K562 (cell line): ENCODE results near the gene CRHR2. TPM values are rescaled to one million over a fixed set of nuclear protein-coding genes. Genes with fewer than 3 reads are reported as not detected.

ENCODE experiments used
- ATAC-seq: fragments of 200-7000 bp; cut with Tn5 transposase; 3 replicates; pipeline ENCODE4 v1.9.1; 2020; ENCODE audit warnings: moderate library complexity
- BruUV-seq: library from RNA; stranded (reverse); fragments of 400-500 nt; replicated peaks from 2 replicates; lab custom pipeline; 2021; lab: Mats Ljungman, UMichigan
- CTCF ChIA-PET: fragments of 300-600 bp; formaldehyde crosslinking; extraction: SDS; loops from one replicate; lab custom pipeline; 2021; ENCODE audit warnings: low intra/inter-chr PET ratio; lab: Yijun Ruan, JAX
- POLR2A ChIA-PET: fragments of 300-600, 350-650 bp; sonication (Branson Sonifier 250); formaldehyde crosslinking; extraction: SDS; loops from one replicate; lab custom pipeline; 2021; ENCODE audit warnings: antibody characterized with exemption, inconsistent platforms; lab: Yijun Ruan, JAX
- DNase-seq, 4 experiments: peaks; one replicate each; pipeline versions ENCODE4 v3.0.0 to v3.0.0-alpha.2; 2011 to 2018; ENCODE audit warnings: low spot score in 3 of 4, mixed read lengths in 3 of 4; ENCODE audit errors: extremely low read depth in 1 of 4
- FAIRE-seq: peaks from 2 replicates; lab custom pipeline; 2011; peaks lifted over from hg19 to GRCh38; lab: Jason Lieb, UNC
- H2AFZ ChIP-seq: 2 replicates; pipeline ENCODE4 v1.6.0; 2011; ENCODE audit warnings: low read depth, low read length, control low read depth, inconsistent platforms
- H3K27ac ChIP-seq: fragments of 200-600 bp; 3 replicates; pipeline ENCODE4 v1.8.0; 2011; ENCODE audit warnings: low read depth, mild to moderate bottlenecking, control low read depth, inconsistent platforms, low read length, moderate library complexity, mixed read lengths; ENCODE audit errors: extremely low read depth
- H3K27me3 ChIP-seq, 2 experiments: fragments of 300-600 bp in 1 of 2; 2 replicates in 1 of 2; 3 replicates in 1 of 2; pipeline versions ENCODE4 v1.6.0 to v1.8.0; 2011; ENCODE audit warnings: inconsistent platforms in 2 of 2, low read length in 2 of 2, mild to moderate bottlenecking in 1 of 2, mixed read lengths in 1 of 2, moderate library complexity in 1 of 2; ENCODE audit not compliant: control insufficient read depth in 2 of 2, insufficient read depth in 2 of 2
- H3K36me3 ChIP-seq: fragments of 300-600 bp; 3 replicates; pipeline ENCODE4 v1.8.0; 2011; ENCODE audit warnings: mild to moderate bottlenecking, low read length, inconsistent platforms; ENCODE audit not compliant: control insufficient read depth, insufficient read depth
- H3K4me1 ChIP-seq, 2 experiments: fragments of 200-600 bp in 1 of 2; replicated peaks in 1 of 2; 2 replicates in 1 of 2; 3 replicates in 1 of 2; pipeline versions ENCODE4 v1.5.1 to v1.8.0; 2011; ENCODE audit warnings: inconsistent platforms in 2 of 2, low read length in 2 of 2, mild to moderate bottlenecking in 1 of 2, mixed read lengths in 1 of 2, moderate library complexity in 1 of 2; ENCODE audit not compliant: control insufficient read depth in 2 of 2, insufficient read depth in 2 of 2
- H3K4me2 ChIP-seq: 2 replicates; pipeline ENCODE4 v1.6.1; 2011; ENCODE audit warnings: low read length, control low read depth, inconsistent platforms, mixed read lengths; ENCODE audit not compliant: insufficient read depth
- H3K4me3 ChIP-seq: fragments of 200-600 bp; sonication (generic), shearing (Covaris generic); 2 replicates; pipeline ENCODE4 v1.5.1; 2016; ENCODE audit warnings: control low read depth, inconsistent platforms
- H3K79me2 ChIP-seq: fragments of 200-600 bp; 3 replicates; pipeline ENCODE4 v1.8.0; 2011; ENCODE audit warnings: low read length, inconsistent platforms; ENCODE audit not compliant: control insufficient read depth, insufficient read depth
- H3K9ac ChIP-seq, 2 experiments: 2 replicates each; pipeline versions ENCODE4 v1.6.0 to v1.6.1; 2011; ENCODE audit warnings: low read depth in 2 of 2, low read length in 2 of 2, control low read depth in 1 of 2, inconsistent platforms in 1 of 2, mild to moderate bottlenecking in 1 of 2, mixed read lengths in 1 of 2; ENCODE audit not compliant: insufficient read depth in 1 of 2
- H3K9me1 ChIP-seq: one replicate; pipeline ENCODE4 v1.6.0; 2011; ENCODE audit warnings: inconsistent platforms, mild to moderate bottlenecking, low read length, moderate library complexity; ENCODE audit not compliant: control insufficient read depth, insufficient read depth
- H3K9me3 ChIP-seq: replicated peaks from 2 replicates; pipeline ENCODE4 v1.5.1; 2011; ENCODE audit warnings: low read depth, low read length, inconsistent platforms; ENCODE audit not compliant: control insufficient read depth, insufficient read depth
- H4K20me1 ChIP-seq: replicated peaks from 2 replicates; pipeline ENCODE4 v1.6.1; 2011; ENCODE audit warnings: low read length, inconsistent platforms, mixed read lengths; ENCODE audit not compliant: control insufficient read depth, insufficient read depth
- CBFA2T3 ChIP-seq: fragments of 450-650 bp; IDR thresholded peaks from 2 replicates; pipeline ENCODE4 v1.6.1; 2017
- COPS2 ChIP-seq: fragments of 450-650 bp; conservative IDR thresholded peaks from 2 replicates; pipeline ENCODE4 v1.6.1; 2016; ENCODE audit warnings: mild to moderate bottlenecking, moderate library complexity
- CSDE1 ChIP-seq, 2 experiments: fragments of 450-650 bp; IDR thresholded peaks; 2 replicates each; pipeline ENCODE4 v1.6.1; 2016; ENCODE audit warnings: mild to moderate bottlenecking in 1 of 2
- FOXA3 ChIP-seq, 2 experiments: fragments of 450-650 bp in 1 of 2; sonication (generic) in 1 of 2; formaldehyde crosslinking; IDR thresholded peaks in 1 of 2; conservative IDR thresholded peaks in 1 of 2; 2 replicates each; pipeline versions ENCODE4 v1.4.0 to v1.8.0; 2020 to 2022; ENCODE audit warnings: mild to moderate bottlenecking in 2 of 2, missing genetic modification reagents in 1 of 2
- GATAD2A ChIP-seq: fragments of 450-650 bp; IDR thresholded peaks from 2 replicates; pipeline ENCODE4 v1.6.1; 2017
- GATAD2B ChIP-seq: fragments of 450-650 bp; IDR thresholded peaks from 2 replicates; pipeline ENCODE4 v1.6.1; 2017; ENCODE audit warnings: mild to moderate bottlenecking, borderline replicate concordance
- GTF2B ChIP-seq: IDR thresholded peaks from 2 replicates; pipeline ENCODE4 v1.6.1; 2011; ENCODE audit not compliant: insufficient read length; ENCODE audit errors: extremely low read depth
- HDAC3 ChIP-seq: fragments of 450-650 bp; IDR thresholded peaks from 2 replicates; pipeline ENCODE4 v1.6.1; 2018; ENCODE audit warnings: borderline replicate concordance, mild to moderate bottlenecking, moderate library complexity; ENCODE audit not compliant: partially characterized antibody
- HNRNPK ChIP-seq: fragments of 200-400 bp; formaldehyde crosslinking; IDR thresholded peaks from one replicate; pipeline ENCODE4 v1.6.1; 2018; ENCODE audit warnings: mild to moderate bottlenecking, low read depth, low read length; ENCODE audit not compliant: poor library complexity, severe bottlenecking
- PHF21A ChIP-seq: fragments of 450-650 bp; IDR thresholded peaks from 2 replicates; pipeline ENCODE4 v1.6.1; 2017; ENCODE audit warnings: low read depth, borderline replicate concordance
- SIX5 ChIP-seq, 2 experiments: IDR thresholded peaks; 2 replicates each; pipeline ENCODE4 v1.6.1; 2011; ENCODE audit warnings: low read length in 2 of 2, borderline replicate concordance in 1 of 2, low read depth in 1 of 2, mild to moderate bottlenecking in 1 of 2, moderate library complexity in 1 of 2; ENCODE audit not compliant: insufficient read depth in 1 of 2
- SMC3 ChIP-seq: conservative IDR thresholded peaks from 2 replicates; pipeline ENCODE4 v1.6.1; 2011; ENCODE audit warnings: low read depth, low read length, improper control_type of control experiment; ENCODE audit not compliant: insufficient read depth
- TAF1 ChIP-seq: IDR thresholded peaks from 2 replicates; pipeline ENCODE4 v1.6.1; 2011; ENCODE audit warnings: mild to moderate bottlenecking, low read length, moderate library complexity; ENCODE audit not compliant: insufficient read depth, control insufficient read depth, severe bottlenecking; ENCODE audit errors: extremely low read depth
- TCFL5 ChIP-seq: fragments of 250-450 bp; sonication (Bioruptor Pico); conservative IDR thresholded peaks from 2 replicates; pipeline ENCODE4 v1.6.1; 2021; ENCODE audit warnings: mild to moderate bottlenecking, moderate library complexity, matching md5 sums
- YBX1 ChIP-seq: fragments of 450-650 bp; IDR thresholded peaks from 2 replicates; pipeline ENCODE4 v1.7.1; 2016; ENCODE audit warnings: mild to moderate bottlenecking
- ZBTB8A ChIP-seq: fragments of 450-650 bp; IDR thresholded peaks from 2 replicates; pipeline ENCODE4 v1.6.1; 2018; ENCODE audit warnings: mild to moderate bottlenecking, moderate library complexity; ENCODE audit not compliant: partially characterized antibody
- ZC3H11A ChIP-seq: IDR thresholded peaks from 2 replicates; pipeline ENCODE4 v1.6.1; 2012; ENCODE audit warnings: low read depth, low read length, improper control_type of control experiment
- ZFP36 ChIP-seq: fragments of 150-350 bp; IDR thresholded peaks from 2 replicates; pipeline ENCODE4 v1.6.1; 2018; ENCODE audit warnings: low read length, low read depth; ENCODE audit not compliant: partially characterized antibody
- ZNF707 ChIP-seq: fragments of 250-450 bp; sonication (Bioruptor Pico); conservative IDR thresholded peaks from 2 replicates; pipeline ENCODE4 v1.8.0; 2022; ENCODE audit warnings: inconsistent platforms, mild to moderate bottlenecking, moderate library complexity
- WGBS: fragments of 100-300 bp; shearing (Covaris generic); methylation state at CpG from one replicate; pipeline ENCODE4 v1.1.6; 2016; ENCODE audit warnings: low coverage, mixed read lengths; ENCODE audit not compliant: insufficient coverage; ENCODE audit errors: missing lambda C conversion rate; 5-methylcytosine and 5-hydroxymethylcytosine counted together
- in situ Hi-C: fragments of 300-500 bp; cut with MboI; formaldehyde crosslinking; loops from 4 replicates; pipeline ENCODE4 v1.15.0; 2018; ENCODE audit warnings: inconsistent platforms, mixed read lengths
- intact Hi-C: fragments of 100-400 bp; cut with micrococcal nuclease; formaldehyde crosslinking; loops from 2 replicates; pipeline ENCODE4 v1.14.2; 2022
- polyA plus RNA-seq, 8 experiments: library from polyadenylated mRNA; depleted of rRNA in 4 of 8; stranded (reverse) in 5 of 8; unstranded in 3 of 8; fragments of >200 nt; fragmentation: Nextera tagmentation in 2 of 8; fragmentation: Illumina TruSeq in 1 of 8; extraction: Ambion mirVana in 2 of 8; extraction: Trizol in 1 of 8; gene quantifications; 2 replicates each; pipeline versions ENCODE4 v1.2.1 to v1.2.3, GENCODE V29; 2011 to 2014; ENCODE audit warnings: inconsistent platforms in 1 of 8, missing spikeins in 1 of 8
- total RNA-seq, 7 experiments: library from RNA; depleted of rRNA in 6 of 7; stranded (reverse); fragments of >200 nt in 6 of 7; fragmentation: Illumina TruSeq in 2 of 7; extraction: Trizol in 2 of 7; gene quantifications; 2 replicates each; pipeline versions ENCODE4 v1.2.1 to v1.2.3, GENCODE V29; 2011 to 2021; ENCODE audit warnings: low replicate concordance in 1 of 7

Gene CRHR2
- total and polyA plus RNA-seq, 9 of the 15 experiments (the other 6 are each of a cell fraction or from before 2014, with no cell fraction given) = not detected

- peaks cover 0 to 37% of the 10 kb centered on the region in 2 experiments; a peak in 3 of 5 replicates for H3K27me3 ChIP-seq
- ATAC-seq = no peak
- H2AFZ ChIP-seq = no peak overlapping the region
- no peaks in the 10 kb centered on the region for H3K36me3 ChIP-seq
- FAIRE-seq = no peak
- no peaks in the 10 kb centered on the region for H3K79me2 ChIP-seq
- no peak for DNase-seq
- POLR2A ChIA-PET = interaction anchor here (0.8 to 1.2 kb wide), 3 partner anchors 10 to 32 kb away, joined by 3 to 4 read pairs (median 4); no protein-coding TSS in a partner anchor
- H3K9ac ChIP-seq = no peak overlapping the region
- TF ChIP-seq ZFP36 (no peak), SMC3 (no peak), PHF21A (no peak), GATAD2B (no peak), GATAD2A (no peak), COPS2 (no peak), FOXA3 (CRISPR knock-in tag; conservative IDR thresholded peaks at IDR 0.05 in 1 of 2, IDR thresholded peaks at IDR 0.05 in 1 of 2) (no peak), TCFL5 (CRISPR knock-in tag) (no peak), SIX5 (IDR thresholded peaks at IDR 0.05; ENCODE audit: borderline replicate concordance in 1 of 2, insufficient read depth in 1 of 2, low read depth in 1 of 2, low read length in 2 of 2) (no peak), HNRNPK (no peak), ZBTB8A (no peak), TAF1 (no peak), CSDE1 (IDR thresholded peaks at IDR 0.05) (no peak), YBX1 (no peak), ZNF707 (CRISPR knock-in tag) (no peak), HDAC3 (no peak), CBFA2T3 (no peak), ZC3H11A (no peak), GTF2B (no peak)
- peaks cover 0 to 3% of the 10 kb centered on the region in 2 experiments; a peak in 1 of 5 replicates for H3K4me1 ChIP-seq
- no peaks in the 10 kb centered on the region for H3K9me3 ChIP-seq
- intact Hi-C loops = no loop called here
- H3K9me1 ChIP-seq = no peaks in the 10 kb centered on the region
- H3K4me3 ChIP-seq = no peak overlapping the region
- BruUV-seq = no TSS peak
- 0 out of 2 replicates have a peak, but pooled peaks cover 4% of the 10 kb centered on the region for H4K20me1 ChIP-seq
- H3K27ac ChIP-seq = no peak overlapping the region
- 7% methylated on average over 6 of the region's 7 CpGs for WGBS
- H3K4me2 ChIP-seq = no peak overlapping the region
- in situ Hi-C loops = no loop called here
- CTCF ChIA-PET = no interaction called here
Measured at GRCh38 chr7:30652132-30652531, 30.1 kb downstream of the CRHR2 start.
